ENCODE results near the gene TLE4.

The TLE4 gene

GRCh38 chr9:79570448-79571308, 1.1 kb upstream of the TLE4 start:
- in situ Hi-C loops (cut with MboI; ENCODE audit: low sequenced_read_pairs): no loop called here

- in situ Hi-C loops (cut with MboI; ENCODE audit: low sequenced_read_pairs): no loop called here
Measured at GRCh38 chr9:79572032-79572607, 355 bp downstream of the TLE4 start.

- in situ Hi-C loops (cut with MboI; ENCODE audit: low sequenced_read_pairs): no loop called here
Measured at GRCh38 chr9:79572608-79573411, 1.0 kb downstream of the TLE4 start.

- in situ Hi-C loops (cut with MboI; ENCODE audit: low sequenced_read_pairs): no loop called here
Measured at GRCh38 chr9:79573412-79573923, 1.7 kb downstream of the TLE4 start.

- in situ Hi-C loops (cut with MboI; ENCODE audit: low sequenced_read_pairs): no loop called here
Measured at GRCh38 chr9:79574136-79574535, 2.4 kb downstream of the TLE4 start.

- in situ Hi-C loops (cut with MboI; ENCODE audit: low sequenced_read_pairs): no loop called here
Measured at GRCh38 chr9:79574781-79575180, 3.0 kb downstream of the TLE4 start.

- in situ Hi-C loops (cut with MboI; ENCODE audit: low sequenced_read_pairs): no loop called here
Measured at GRCh38 chr9:79575547-79575946, 3.8 kb downstream of the TLE4 start.

GRCh38 chr9:79577969-79578723, 6.4 kb downstream of the TLE4 start:
- in situ Hi-C loops (cut with MboI; ENCODE audit: low sequenced_read_pairs): no loop called here

GRCh38 chr9:79578891-79579290, 7.1 kb downstream of the TLE4 start:
- in situ Hi-C loops (cut with MboI; ENCODE audit: low sequenced_read_pairs): no loop called here

GRCh38 chr9:79579624-79580023, 7.9 kb downstream of the TLE4 start:
- in situ Hi-C loops (cut with MboI; ENCODE audit: low sequenced_read_pairs): no loop called here

GRCh38 chr9:79580055-79580454, 8.3 kb downstream of the TLE4 start:
- in situ Hi-C loops (cut with MboI; ENCODE audit: low sequenced_read_pairs): no loop called here

GRCh38 chr9:79581388-79581787, 9.6 kb downstream of the TLE4 start:
- in situ Hi-C loops (cut with MboI; ENCODE audit: low sequenced_read_pairs): no loop called here

GRCh38 chr9:79581794-79582193, 10.0 kb downstream of the TLE4 start:
- in situ Hi-C loops (cut with MboI; ENCODE audit: low sequenced_read_pairs): no loop called here

- in situ Hi-C loops (cut with MboI; ENCODE audit: low sequenced_read_pairs): no loop called here
Measured at GRCh38 chr9:79583952-79584654, 12.3 kb downstream of the TLE4 start.

GRCh38 chr9:79584655-79584982, 12.9 kb downstream of the TLE4 start:
- in situ Hi-C loops (cut with MboI; ENCODE audit: low sequenced_read_pairs): no loop called here

GRCh38 chr9:79588488-79589223, 16.9 kb downstream of the TLE4 start:
- in situ Hi-C loops (cut with MboI; ENCODE audit: low sequenced_read_pairs): no loop called here

GRCh38 chr9:79591458-79591857, 19.7 kb downstream of the TLE4 start:
- in situ Hi-C loops (cut with MboI; ENCODE audit: low sequenced_read_pairs): no loop called here

GRCh38 chr9:79592726-79593493, 21.1 kb downstream of the TLE4 start:
- in situ Hi-C loops (cut with MboI; ENCODE audit: low sequenced_read_pairs): no loop called here

All from hTERT RPE-1 (cell line).